WTC11 (cell line): ENCODE results near the gene PLCB3. TPM values are rescaled to one million over a fixed set of nuclear protein-coding genes. Genes with fewer than 3 reads are reported as not detected.

Experiments
- ATAC-seq: fragments of 200-7000 bp; cut with Tn5 transposase; 2 replicates; pipeline ENCODE4 v1.10.0; 2021; ENCODE audit warnings: mild to moderate bottlenecking, moderate library complexity
- CTCF ChIA-PET: fragments of 300-600 bp; sonication (Branson Sonifier 250); formaldehyde crosslinking; loops from one replicate; lab custom pipeline; 2021; ENCODE audit warnings: antibody characterized with exemption; lab: Charles Lee
- POLR2A ChIA-PET: fragments of 350-600 bp; sonication (Branson Sonifier 250); formaldehyde crosslinking; loops from one replicate; lab custom pipeline; 2021; ENCODE audit warnings: antibody characterized with exemption; lab: Charles Lee
- DNase-seq: peaks from one replicate; pipeline ENCODE4 v3.0.0; 2021; ENCODE audit warnings: low spot score
- H3K27ac Mint-ChIP-seq: 2 replicates; pipeline ENCODE4 v1.8.0; 2021; ENCODE audit warnings: mixed read lengths
- H3K27me3 Mint-ChIP-seq: 2 replicates; pipeline ENCODE4 v1.8.0; 2021; ENCODE audit warnings: low read depth, mild to moderate bottlenecking, moderate library complexity, mixed read lengths
- H3K36me3 Mint-ChIP-seq: 2 replicates; pipeline ENCODE4 v1.8.0; 2021; ENCODE audit warnings: mixed read lengths
- H3K4me1 Mint-ChIP-seq: 2 replicates; pipeline ENCODE4 v1.8.0; 2022; ENCODE audit warnings: mixed read lengths
- H3K4me3 Mint-ChIP-seq: 2 replicates; pipeline ENCODE4 v1.8.0; 2021; ENCODE audit warnings: mild to moderate bottlenecking, moderate library complexity, mixed read lengths
- H3K9me3 Mint-ChIP-seq: 2 replicates; pipeline ENCODE4 v1.8.0; 2021; ENCODE audit warnings: mixed read lengths
- AFF4 ChIP-seq: sonication (generic); formaldehyde crosslinking; IDR thresholded peaks from 2 replicates; pipeline ENCODE4 v1.8.1; 2023; ENCODE audit warnings: mild to moderate bottlenecking, missing genetic modification reagents, borderline replicate concordance
- CBFB ChIP-seq: sonication (generic); formaldehyde crosslinking; IDR thresholded peaks from 2 replicates; pipeline ENCODE4 v1.8.1; 2022; ENCODE audit warnings: mild to moderate bottlenecking, low read depth, missing genetic modification reagents
- E2F4 ChIP-seq: sonication (generic); formaldehyde crosslinking; IDR thresholded peaks from 2 replicates; pipeline ENCODE4 v1.8.1; 2022; ENCODE audit warnings: low read depth, mild to moderate bottlenecking, moderate library complexity, missing genetic modification reagents, borderline replicate concordance
- ELF4 ChIP-seq: sonication (generic); formaldehyde crosslinking; IDR thresholded peaks from 2 replicates; pipeline ENCODE4 v1.8.1; 2022; ENCODE audit warnings: low read depth, mild to moderate bottlenecking, moderate library complexity, missing genetic modification reagents
- GABPB1 ChIP-seq: sonication (generic); formaldehyde crosslinking; IDR thresholded peaks from 2 replicates; pipeline ENCODE4 v1.8.1; 2023; ENCODE audit warnings: mild to moderate bottlenecking, missing genetic modification reagents
- MXD4 ChIP-seq: fragments of 250-450 bp; sonication (Bioruptor Pico); IDR thresholded peaks from 2 replicates; pipeline ENCODE4 v1.8.0; 2021; ENCODE audit warnings: mild to moderate bottlenecking, moderate library complexity, borderline replicate concordance
- NFATC4 ChIP-seq: fragments of 250-450 bp; sonication (Bioruptor Pico); IDR thresholded peaks from 2 replicates; pipeline ENCODE4 v1.9.0; 2021; ENCODE audit warnings: mild to moderate bottlenecking
- ZNF219 ChIP-seq: sonication (generic); formaldehyde crosslinking; IDR thresholded peaks from 2 replicates; pipeline ENCODE4 v1.8.0; 2023; ENCODE audit warnings: missing genetic modification reagents, mild to moderate bottlenecking, borderline replicate concordance
- ZNF425 ChIP-seq: fragments of 250-450 bp; sonication (Bioruptor Pico); conservative IDR thresholded peaks from 2 replicates; pipeline ENCODE4 v1.9.0; 2021; ENCODE audit warnings: mild to moderate bottlenecking
- ZSCAN18 ChIP-seq: fragments of 250-450 bp; sonication (Bioruptor Pico); IDR thresholded peaks from 2 replicates; pipeline ENCODE4 v2.1.2; 2022; ENCODE audit warnings: mild to moderate bottlenecking, moderate library complexity
- total RNA-seq: library from RNA; stranded (reverse); gene quantifications from 3 replicates; pipeline ENCODE4 v1.2.3, GENCODE V29; 2021
- TF ChIP-seq, protein P1 (sequence below): sonication (generic); formaldehyde crosslinking; IDR thresholded peaks from 2 replicates; pipeline ENCODE4 v1.8.1; 2022; ENCODE audit warnings: mild to moderate bottlenecking, moderate library complexity, missing genetic modification reagents
- TF ChIP-seq, protein P2 (sequence below): sonication (generic); formaldehyde crosslinking; IDR thresholded peaks from 2 replicates; pipeline ENCODE4 v1.8.0; 2023; ENCODE audit warnings: missing genetic modification reagents

The PLCB3 gene
- total RNA-seq, 1 experiment from 2014 or later: 97.4 TPM

DNA sequence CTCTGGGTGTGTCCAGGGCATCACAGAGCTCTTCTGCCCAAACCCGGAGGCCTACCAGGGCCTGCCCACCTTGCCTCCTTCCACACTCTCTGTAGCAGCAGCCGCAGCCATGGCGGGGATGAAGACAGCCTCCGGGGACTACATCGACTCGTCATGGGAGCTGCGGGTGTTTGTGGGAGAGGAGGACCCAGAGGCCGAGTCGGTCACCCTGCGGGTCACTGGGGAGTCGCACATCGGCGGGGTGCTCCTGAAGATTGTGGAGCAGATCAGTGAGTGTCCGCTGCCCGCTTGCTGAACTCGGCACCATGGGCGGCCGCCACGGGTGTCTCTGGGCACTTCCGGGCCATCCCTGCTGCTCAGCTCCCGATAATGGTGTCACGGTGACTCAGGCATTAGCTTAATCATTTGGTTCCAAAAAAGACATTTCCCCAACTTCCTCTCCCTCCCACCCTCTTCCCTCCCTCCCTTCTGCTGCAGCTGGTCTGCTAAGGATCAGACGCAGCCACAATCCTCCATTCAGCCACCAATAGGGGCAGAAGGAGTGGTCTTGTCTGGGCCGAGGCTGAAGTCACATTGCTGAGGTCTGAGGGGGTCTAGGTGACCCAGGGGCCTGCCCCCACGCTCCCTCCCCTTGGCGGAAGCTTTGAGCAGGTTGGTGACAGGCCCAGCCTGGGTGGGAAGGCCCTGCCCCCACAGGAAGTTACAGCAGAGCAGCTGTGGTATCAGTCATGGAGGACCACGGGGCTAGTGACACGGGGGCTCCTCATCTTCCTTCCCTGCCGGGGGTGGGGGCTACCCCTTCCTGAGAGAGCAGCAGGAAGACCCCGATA lies 43.9 kb upstream of the PLCB3 start (continued):
- no peak for TF ChIP-seq ZNF219 (CRISPR knock-in tag)
- TF ChIP-seq, all 79 proteins: peak for 0

GRCh38 chr11:64208086-64208795 lies 43.1 kb upstream of the PLCB3 start:
- TF ChIP-seq ZNF425 (CRISPR knock-in tag): no peak
- no peak for TF ChIP-seq ELF4 (CRISPR knock-in tag)
- TF ChIP-seq, protein P1, sequence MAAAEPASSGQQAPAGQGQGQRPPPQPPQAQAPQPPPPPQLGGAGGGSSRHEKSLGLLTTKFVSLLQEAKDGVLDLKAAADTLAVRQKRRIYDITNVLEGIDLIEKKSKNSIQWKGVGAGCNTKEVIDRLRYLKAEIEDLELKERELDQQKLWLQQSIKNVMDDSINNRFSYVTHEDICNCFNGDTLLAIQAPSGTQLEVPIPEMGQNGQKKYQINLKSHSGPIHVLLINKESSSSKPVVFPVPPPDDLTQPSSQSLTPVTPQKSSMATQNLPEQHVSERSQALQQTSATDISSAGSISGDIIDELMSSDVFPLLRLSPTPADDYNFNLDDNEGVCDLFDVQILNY (CRISPR knock-in tag): no peak
- TF ChIP-seq E2F4 (CRISPR knock-in tag): no peak
- TF ChIP-seq MXD4: no peak
- TF ChIP-seq CBFB: no peak
- TF ChIP-seq NFATC4 (CRISPR knock-in tag): no peak
- no peak for TF ChIP-seq GABPB1
- TF ChIP-seq, protein P2, sequence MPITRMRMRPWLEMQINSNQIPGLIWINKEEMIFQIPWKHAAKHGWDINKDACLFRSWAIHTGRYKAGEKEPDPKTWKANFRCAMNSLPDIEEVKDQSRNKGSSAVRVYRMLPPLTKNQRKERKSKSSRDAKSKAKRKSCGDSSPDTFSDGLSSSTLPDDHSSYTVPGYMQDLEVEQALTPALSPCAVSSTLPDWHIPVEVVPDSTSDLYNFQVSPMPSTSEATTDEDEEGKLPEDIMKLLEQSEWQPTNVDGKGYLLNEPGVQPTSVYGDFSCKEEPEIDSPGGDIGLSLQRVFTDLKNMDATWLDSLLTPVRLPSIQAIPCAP: no peak
- TF ChIP-seq AFF4 (CRISPR knock-in tag): no peak
- TF ChIP-seq ZSCAN18 (CRISPR knock-in tag): no peak
- ChIA-PET CTCF (interaction anchor here (0.6 to 5.4 kb wide), 8 partner anchors 9 to 555 kb away, joined by 3 to 76 read pairs (median 7); partner anchors contain the start of genes FLRT1 and PLCB3), POLR2A (interaction anchor here (1.5 kb wide), 1 partner anchor 11 kb away, joined by 4 read pairs; no protein-coding TSS in a partner anchor)
- Mint-ChIP-seq H3K9me3 (no peaks in the 10 kb centered on the region), H3K27ac (no peak overlapping the region), H3K27me3 (no peaks in the 10 kb centered on the region), H3K4me3 (no peak overlapping the region), H3K36me3 (peaks cover 18% of the 10 kb centered on the region), H3K4me1 (peaks cover 6% of the 10 kb centered on the region)
- no peak for DNase-seq
- no peak for ATAC-seq
